Gastroesophageal sphincter (tissue), 4 donors: ENCODE measurements around the gene PRKCSH. TPM values are rescaled to one million over a fixed set of nuclear protein-coding genes. Genes with fewer than 3 reads are reported as not detected.
"Not testable (repeated sequence)": the region's sequence is repeated elsewhere in the genome, so short reads cannot be mapped to it uniquely, and the experiment has no call there.

Source experiments
- ATAC-seq: fragments of 150-250 bp; one replicate; pipeline ENCODE4 v1.9.1; 2016; ENCODE audit warnings: mild to moderate bottlenecking, moderate library complexity
- H3K27ac ChIP-seq, 4 donors: fragments of 200-600 bp; sonication (generic) in 3 of 4; 1 replicate in 3 of 4; 2 replicates in 1 of 4; pipeline ENCODE4 v1.5.1; 2016 to 2019
- H3K27me3 ChIP-seq: fragments of 200-600 bp; sonication (generic); one replicate; pipeline ENCODE4 v1.5.1; 2019
- H3K36me3 ChIP-seq, 2 donors: fragments of 200-600 bp; sonication (generic); one replicate each; pipeline ENCODE4 v1.5.1; 2019; ENCODE audit warnings: control low read depth in 1 of 2
- H3K4me1 ChIP-seq, 3 donors: fragments of 200-600 bp; sonication (generic); 1 replicate in 2 of 3; 2 replicates in 1 of 3; pipeline ENCODE4 v1.5.1; 2016 to 2019; ENCODE audit warnings: control low read depth in 2 of 3
- H3K4me3 ChIP-seq, 2 donors: fragments of 200-600 bp; sonication (generic); one replicate each; pipeline ENCODE4 v1.5.1; 2019; ENCODE audit warnings: mild to moderate bottlenecking in 1 of 2, moderate library complexity in 1 of 2
- H3K9me3 ChIP-seq, 3 donors: fragments of 200-600 bp; sonication (generic); one replicate each; pipeline ENCODE4 v1.5.1; 2017 to 2019; ENCODE audit warnings: control low read depth in 2 of 3
- CTCF ChIP-seq, 4 experiments: fragments of 200-600 bp in 2 of 4; fragments of 450-650 bp in 2 of 4; sonication (generic) in 1 of 4; IDR thresholded peaks; one replicate each; pipeline ENCODE4 v1.5.1; 2017 to 2019; ENCODE audit warnings: antibody characterized with exemption in 4 of 4, mild to moderate bottlenecking in 2 of 4, moderate library complexity in 2 of 4
- EP300 ChIP-seq: sonication (generic); formaldehyde crosslinking; IDR thresholded peaks from one replicate; pipeline ENCODE4 v1.6.1; 2017; ENCODE audit warnings: antibody characterized with exemption, mild to moderate bottlenecking
- POLR2A ChIP-seq, 2 donors: fragments of 450-650 bp; IDR thresholded peaks; one replicate each; pipeline ENCODE4 v1.6.1; 2017; ENCODE audit warnings: antibody characterized with exemption in 2 of 2, mild to moderate bottlenecking in 2 of 2, moderate library complexity in 1 of 2
- POLR2AphosphoS5 ChIP-seq: sonication (generic); formaldehyde crosslinking; IDR thresholded peaks from one replicate; pipeline ENCODE4 v1.6.1; 2017; ENCODE audit warnings: antibody characterized with exemption
- WGBS, 2 donors: methylation state at CpG; one replicate each; pipeline ENCODE4 v1.1.5; 2018; ENCODE audit warnings: low coverage in 1 of 2; 5-methylcytosine and 5-hydroxymethylcytosine counted together
- total RNA-seq, 4 donors: library from RNA; depleted of rRNA; stranded (reverse); fragments of >200 nt; gene quantifications; one replicate each; pipeline ENCODE4 v1.1.0, GENCODE V29; 2016

The PRKCSH gene
- total RNA-seq, 4 donors from 2014 or later = 72.8 to 112 (median 85.8) TPM

GRCh38 chr19:11456659-11457058 lies 21.2 kb downstream of the PRKCSH start:
- no peaks in the 10 kb centered on the region for H3K9me3 ChIP-seq
- no peak overlapping the region for H3K27ac ChIP-seq
- H3K27me3 ChIP-seq = peaks cover 47% of the 10 kb centered on the region
- H3K4me3 ChIP-seq = no peak overlapping the region
- H3K36me3 ChIP-seq = no peaks in the 10 kb centered on the region
- ATAC-seq = no peak
- H3K4me1 ChIP-seq = peaks cover 0 to 1% (median 0%) of the 10 kb centered on the region in 3 donors
- no peak for TF ChIP-seq CTCF (IDR thresholded peaks at IDR 0.05)
- no peak for TF ChIP-seq POLR2AphosphoS5
- TF ChIP-seq EP300 = no peak
- no peak for TF ChIP-seq POLR2A (IDR thresholded peaks at IDR 0.05)
- 100% methylated on average over 3 of the region's 7 CpGs; no CpG with 5 or more reads in 1 of the 2 donors for WGBS, 2 donors

GRCh38 chr19:11457115-11457514 lies 21.7 kb downstream of the PRKCSH start:
- H3K36me3 ChIP-seq = no peaks in the 10 kb centered on the region
- ATAC-seq = no peak
- no peak overlapping the region for H3K27ac ChIP-seq
- TF ChIP-seq EP300 (no peak), POLR2AphosphoS5 (no peak), POLR2A (IDR thresholded peaks at IDR 0.05) (no peak), CTCF (IDR thresholded peaks at IDR 0.05) (no peak)
- no peaks in the 10 kb centered on the region for H3K4me1 ChIP-seq
- WGBS, 2 donors = 40% methylated on average over 1 of the region's 18 CpGs; no CpG with 5 or more reads in 1 of the 2 donors
- H3K27me3 ChIP-seq = peaks cover 44% of the 10 kb centered on the region
- no peaks in the 10 kb centered on the region for H3K9me3 ChIP-seq
- H3K4me3 ChIP-seq = no peak overlapping the region

- Histone ChIP-seq H3K4me1 (no peaks in the 10 kb centered on the region), H3K9me3 (no peaks in the 10 kb centered on the region), H3K27ac (no peak overlapping the region), H3K27me3 (peaks cover 41% of the 10 kb centered on the region), H3K36me3 (no peaks in the 10 kb centered on the region), H3K4me3 (no peak overlapping the region)
- TF ChIP-seq CTCF (IDR thresholded peaks at IDR 0.05) (no peak), POLR2AphosphoS5 (no peak), EP300 (no peak), POLR2A (IDR thresholded peaks at IDR 0.05) (no peak)
- 66 to 100% methylated on average over 3 to 4 of the region's 20 CpGs for WGBS, 2 donors
- ATAC-seq = no peak
Measured at GRCh38 chr19:11457831-11458230, 22.4 kb downstream of the PRKCSH start.

- Histone ChIP-seq H3K27me3 (peaks cover 36% of the 10 kb centered on the region), H3K9me3 (no peaks in the 10 kb centered on the region), H3K27ac (no peak overlapping the region), H3K36me3 (no peaks in the 10 kb centered on the region), H3K4me3 (no peak overlapping the region), H3K4me1 (no peaks in the 10 kb centered on the region)
- no peak for ATAC-seq
- WGBS, 2 donors = 82 to 91% methylated on average over 2 to 6 of the region's 19 CpGs
- no peak for TF ChIP-seq POLR2AphosphoS5
Measured at GRCh38 chr19:11458236-11458900, 22.9 kb downstream of the PRKCSH start.

- not testable (repeated sequence) for ATAC-seq, H3K36me3 ChIP-seq, H3K4me3 ChIP-seq, H3K27ac ChIP-seq, H3K9me3 ChIP-seq, H3K4me1 ChIP-seq
- H3K27me3 ChIP-seq = peaks cover 31% of the 10 kb centered on the region
- WGBS, 2 donors = 78% methylated on average over 11 of the region's 11 CpGs; no CpG with 5 or more reads in 1 of the 2 donors
Measured at GRCh38 chr19:11458912-11459311, 23.5 kb downstream of the PRKCSH start.

GRCh38 chr19:11460207-11460606 lies 24.8 kb downstream of the PRKCSH start:
- Histone ChIP-seq H3K9me3 (no peaks in the 10 kb centered on the region), H3K4me3 (no peak overlapping the region), H3K36me3 (no peaks in the 10 kb centered on the region), H3K27me3 (peaks cover 29% of the 10 kb centered on the region), H3K27ac (no peak overlapping the region), H3K4me1 (no peaks in the 10 kb centered on the region)
- TF ChIP-seq POLR2A (IDR thresholded peaks at IDR 0.05) = no peak
- no peak for TF ChIP-seq POLR2AphosphoS5
- no peak for TF ChIP-seq EP300
- TF ChIP-seq CTCF (IDR thresholded peaks at IDR 0.05) = no peak
- ATAC-seq = no peak
- 48 to 51% methylated on average over 4 of the region's 4 CpGs for WGBS, 2 donors
